GM23248 (cell line): Measurements from ENCODE around the gene ACOX3. TPM values are rescaled to one million over a fixed set of nuclear protein-coding genes. Genes with fewer than 3 reads are reported as not detected.

Experiments used
- DNase-seq: peaks from one replicate; pipeline ENCODE4 v3.0.0-alpha.2; 2015
- H2AFZ ChIP-seq: fragments of 200-600 bp; sonication (generic); 2 replicates; pipeline ENCODE4 v1.6.1; 2016; ENCODE audit warnings: antibody characterized with exemption
- H3F3A ChIP-seq: fragments of 200-600 bp; sonication (generic); 2 replicates; pipeline ENCODE4 v1.6.1; 2016; ENCODE audit warnings: mild to moderate bottlenecking, antibody characterized with exemption, mixed run types; ENCODE audit not compliant: insufficient read depth
- H3K27ac ChIP-seq: fragments of 200-600 bp; sonication (generic); 2 replicates; pipeline ENCODE4 v1.5.1; 2016; ENCODE audit warnings: mild to moderate bottlenecking
- H3K27me3 ChIP-seq: fragments of 200-600 bp; sonication (generic); replicated peaks from 2 replicates; pipeline ENCODE4 v1.6.1; 2016; ENCODE audit warnings: mild to moderate bottlenecking; ENCODE audit not compliant: insufficient read depth
- H3K36me3 ChIP-seq: fragments of 200-600 bp; sonication (generic); 2 replicates; pipeline ENCODE4 v1.6.1; 2016; ENCODE audit warnings: low read depth, mild to moderate bottlenecking
- H3K4me1 ChIP-seq: fragments of 200-600 bp; sonication (generic); 2 replicates; pipeline ENCODE4 v1.6.1; 2016; ENCODE audit warnings: mild to moderate bottlenecking; ENCODE audit not compliant: insufficient read depth
- H3K4me2 ChIP-seq: fragments of 200-600 bp; sonication (generic); one replicate; pipeline ENCODE4 v1.6.1; 2016; ENCODE audit warnings: mild to moderate bottlenecking; ENCODE audit not compliant: unreplicated experiment
- H3K4me3 ChIP-seq: fragments of 200-600 bp; sonication (generic); 2 replicates; pipeline ENCODE4 v1.5.1; 2016; ENCODE audit warnings: mild to moderate bottlenecking
- H3K79me2 ChIP-seq: fragments of 200-600 bp; sonication (generic); 2 replicates; pipeline ENCODE4 v1.6.1; 2016; ENCODE audit warnings: mild to moderate bottlenecking; ENCODE audit not compliant: insufficient read depth
- H3K9ac ChIP-seq: fragments of 200-600 bp; sonication (generic); 2 replicates; pipeline ENCODE4 v1.6.1; 2016; ENCODE audit warnings: mild to moderate bottlenecking
- H3K9me2 ChIP-seq: fragments of 200-600 bp; sonication (generic); 2 replicates; pipeline ENCODE4 v1.6.1; 2016; ENCODE audit warnings: mixed run types, mild to moderate bottlenecking, moderate library complexity; ENCODE audit not compliant: insufficient read depth
- H3K9me3 ChIP-seq: fragments of 200-600 bp; sonication (generic); one replicate; pipeline ENCODE4 v1.6.1; 2017; ENCODE audit warnings: low read depth
- H4K20me1 ChIP-seq: fragments of 200-600 bp; sonication (generic); 2 replicates; pipeline ENCODE4 v1.6.0; 2016; ENCODE audit not compliant: insufficient read depth
- EZH2 ChIP-seq: fragments of 200-600 bp; sonication (generic); IDR thresholded peaks from 2 replicates; pipeline ENCODE4 v1.6.1; 2018; ENCODE audit warnings: antibody characterized with exemption, mild to moderate bottlenecking; ENCODE audit not compliant: insufficient read depth, poor library complexity, severe bottlenecking
- EZH2phosphoT487 ChIP-seq: fragments of 200-600 bp; sonication (generic); IDR thresholded peaks from 2 replicates; pipeline ENCODE4 v1.6.1; 2018; ENCODE audit warnings: antibody characterized with exemption, moderate library complexity, mild to moderate bottlenecking, low read depth; ENCODE audit not compliant: insufficient read depth
- WGBS, 2 experiments: methylation state at CpG; one replicate each; pipeline ENCODE4 v1.1.6; 2015 to 2017; ENCODE audit warnings: low lambda C conversion rate in 2 of 2, low coverage in 1 of 2; ENCODE audit errors: missing lambda C conversion rate in 2 of 2; 5-methylcytosine and 5-hydroxymethylcytosine counted together
- in situ Hi-C: fragments of 300-500 bp; cut with MboI; formaldehyde crosslinking; loops from 2 replicates; pipeline ENCODE4 v1.15.0; 2020
- polyA plus RNA-seq: library from polyadenylated mRNA; unstranded; fragments of >200 nt; fragmentation: Nextera tagmentation; extraction: Ambion mirVana; gene quantifications from 2 replicates; pipeline ENCODE4 v1.2.1, GENCODE V29; 2016
- total RNA-seq: library from RNA; depleted of rRNA; stranded (reverse); fragments of >200 nt; shearing (Covaris generic); gene quantifications from 2 replicates; pipeline ENCODE4 v1.2.3, GENCODE V29; 2014

ACOX3 gene
- total and polyA plus RNA-seq, 2 experiments from 2014 or later: 24.7 to 33.8 TPM

DNA sequence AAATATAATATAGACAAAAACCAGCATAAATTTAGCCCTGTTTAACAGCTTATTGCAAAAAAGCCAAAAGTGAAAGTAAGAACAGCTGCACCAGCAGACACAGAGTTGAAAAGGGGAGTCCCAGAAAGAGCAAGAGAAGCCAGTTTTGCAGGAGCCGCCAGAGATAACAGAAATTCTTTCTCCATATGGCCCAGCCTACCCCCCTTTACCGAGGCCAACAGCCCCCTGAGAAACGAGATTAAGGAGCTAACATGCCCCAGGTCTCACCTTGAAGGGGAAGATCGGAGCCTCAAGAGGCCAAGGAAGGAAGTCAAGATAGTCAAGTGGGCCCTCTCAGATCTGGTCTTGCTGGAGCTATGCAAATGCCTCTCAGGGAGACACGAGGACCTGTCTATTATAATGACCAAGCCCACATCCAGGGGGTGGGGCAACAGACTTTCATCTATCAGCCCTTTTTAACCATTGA, 4.8 kb downstream of the ACOX3 start:
- Histone ChIP-seq H3K9me2 (no peaks in the 10 kb centered on the region), H3K27me3 (no peaks in the 10 kb centered on the region), H3K4me3 (peak overlapping the region; percentile 65), H3K9me3 (no peaks in the 10 kb centered on the region), H3K27ac (no peak overlapping the region), H2AFZ (peak overlapping the region; percentile 60), H3K36me3 (no peaks in the 10 kb centered on the region), H3K9ac (peak overlapping the region; percentile 33), H3F3A (peaks cover 15% of the 10 kb centered on the region), H4K20me1 (no peaks in the 10 kb centered on the region), H3K79me2 (peaks cover 41% of the 10 kb centered on the region), H3K4me1 (peaks cover 9% of the 10 kb centered on the region), H3K4me2 (peak overlapping the region; percentile 56)
- TF ChIP-seq EZH2: no peak
- no peak for TF ChIP-seq EZH2phosphoT487
- DNase-seq: peak; percentile 21
- 41 to 53% methylated on average over 5 of the region's 5 CpGs for WGBS, 2 experiments
- in situ Hi-C loops: no loop called here

GRCh38 chr4:8434251-8435073, 6.1 kb downstream of the ACOX3 start:
- Histone ChIP-seq H4K20me1 (no peaks in the 10 kb centered on the region), H3K4me2 (no peak overlapping the region), H3K79me2 (peaks cover 36% of the 10 kb centered on the region), H3K27me3 (no peaks in the 10 kb centered on the region), H3K4me3 (no peak overlapping the region), H3K9me3 (no peaks in the 10 kb centered on the region), H3K36me3 (no peaks in the 10 kb centered on the region), H2AFZ (no peak overlapping the region), H3K9me2 (no peaks in the 10 kb centered on the region), H3K9ac (no peak overlapping the region), H3K27ac (no peak overlapping the region), H3F3A (peaks cover 6% of the 10 kb centered on the region), H3K4me1 (peaks cover 6% of the 10 kb centered on the region)
- 89 to 94% methylated on average over 18 to 21 of the region's 21 CpGs for WGBS, 2 experiments
- TF ChIP-seq EZH2phosphoT487: no peak
- DNase-seq: no peak
- in situ Hi-C loops: no loop called here

DNA sequence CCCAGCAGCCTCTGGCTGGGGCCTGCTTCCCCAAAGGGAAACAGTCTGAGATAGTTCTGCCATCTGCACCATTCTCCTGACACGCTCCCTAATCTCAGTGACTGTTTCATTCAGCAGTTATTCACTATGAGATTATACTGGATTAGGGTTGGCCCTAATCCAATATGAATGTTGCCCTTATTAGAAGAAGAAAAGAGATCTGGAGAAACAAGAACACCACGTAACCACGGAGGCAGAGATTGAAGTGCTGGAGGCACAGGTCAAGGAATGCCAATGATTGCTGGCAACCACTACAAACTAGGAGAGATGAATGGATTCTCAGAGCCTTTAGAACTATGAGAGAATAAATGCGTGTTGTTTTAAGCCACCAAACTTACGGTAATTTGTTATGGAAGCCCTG, 7.4 kb downstream of the ACOX3 start:
- Histone ChIP-seq H3K4me3 (no peak overlapping the region), H3K9me2 (no peaks in the 10 kb centered on the region), H3F3A (no peaks in the 10 kb centered on the region), H3K9me3 (no peaks in the 10 kb centered on the region), H2AFZ (no peak overlapping the region), H3K27ac (no peak overlapping the region), H3K9ac (no peak overlapping the region), H3K79me2 (peaks cover 22% of the 10 kb centered on the region), H3K27me3 (no peaks in the 10 kb centered on the region), H4K20me1 (no peaks in the 10 kb centered on the region), H3K4me2 (no peak overlapping the region), H3K36me3 (no peaks in the 10 kb centered on the region), H3K4me1 (0 out of 2 replicates have a peak, but pooled peaks cover 3% of the 10 kb centered on the region)
- DNase-seq: no peak
- WGBS, 2 experiments: 86 to 88% methylated on average over 5 of the region's 5 CpGs
- TF ChIP-seq EZH2phosphoT487 (no peak), EZH2 (no peak)
- in situ Hi-C loops: no loop called here

- 76 to 90% methylated on average over 4 to 5 of the region's 5 CpGs for WGBS, 2 experiments
- peaks cover 22% of the 10 kb centered on the region for H3K79me2 ChIP-seq
- in situ Hi-C loops: no loop called here
These were observed 9.0 kb downstream of the ACOX3 start for GRCh38 chr4:8431553-8431952.

More at GRCh38 chr4:8431553-8431952, 9.0 kb downstream of the ACOX3 start:
- Histone ChIP-seq H3K4me2 (no peak overlapping the region), H3K36me3 (no peaks in the 10 kb centered on the region), H3K9me3 (no peaks in the 10 kb centered on the region), H2AFZ (no peak overlapping the region), H3K9ac (no peak overlapping the region), H3F3A (no peaks in the 10 kb centered on the region), H3K4me3 (no peak overlapping the region), H3K27ac (no peak overlapping the region), H4K20me1 (no peaks in the 10 kb centered on the region), H3K4me1 (peaks cover 7% of the 10 kb centered on the region; the same call in 1 of the 2 replicates), H3K27me3 (no peaks in the 10 kb centered on the region), H3K9me2 (no peaks in the 10 kb centered on the region)
- no peak for DNase-seq
- TF ChIP-seq EZH2: no peak
- TF ChIP-seq EZH2phosphoT487: no peak
